GM19239 (cell line): ENCODE data around the gene MYO7A.
A peak's percentile ranks its signal among the peaks of the same experiment; 100 is the strongest.

ENCODE experiments used
- DNase-seq: peaks from one replicate; pipeline ENCODE4 v3.0.0; 2011; ENCODE audit warnings: low spot score; ENCODE audit not compliant: insufficient read length
- FAIRE-seq: peaks from 2 replicates; lab custom pipeline; 2011; peaks lifted over from hg19 to GRCh38; lab: Jason Lieb, UNC

The MYO7A gene

GRCh38 chr11:77127920-77128691 is at the start of gene MYO7A:
Gene MYO7A, plus strand, starts transcription at chr11:77128246. Its CDS starts 2,389 bp downstream, at chr11:77130635.
- no peak for FAIRE-seq

GRCh38 chr11:77079666-77080065 is 48.4 kb upstream of the MYO7A start:
- FAIRE-seq (peak; percentile 52), DNase-seq (no peak)

More at GRCh38 chr11:77127920-77128691, at the start of gene MYO7A:
- DNase-seq, result no peak

- FAIRE-seq (no peak), DNase-seq (no peak)
Measured at GRCh38 chr11:77080643-77081210, 47.3 kb upstream of the MYO7A start.

GRCh38 chr11:77081381-77081851 is 46.6 kb upstream of the MYO7A start:
- FAIRE-seq (no peak), DNase-seq (no peak)

- DNase-seq (no peak), FAIRE-seq (no peak)
Measured at GRCh38 chr11:77081976-77082836, 45.8 kb upstream of the MYO7A start.

GRCh38 chr11:77082838-77083565 is 45.0 kb upstream of the MYO7A start:
- DNase-seq, result peak; percentile 63
- FAIRE-seq, result peak; percentile 80

GRCh38 chr11:77083566-77084245 is 44.3 kb upstream of the MYO7A start:
- no peak for DNase-seq
- no peak for FAIRE-seq

- DNase-seq, result no peak
- no peak for FAIRE-seq
Measured at GRCh38 chr11:77084581-77085191, 43.4 kb upstream of the MYO7A start.

GRCh38 chr11:77085652-77086051 is 42.4 kb upstream of the MYO7A start:
- no peak for DNase-seq
- no peak for FAIRE-seq

GRCh38 chr11:77086521-77087472 is 41.2 kb upstream of the MYO7A start:
- DNase-seq, result no peak
- no peak for FAIRE-seq

- FAIRE-seq, result no peak
- DNase-seq, result no peak
Measured at GRCh38 chr11:77087723-77088225, 40.3 kb upstream of the MYO7A start.

GRCh38 chr11:77088236-77089003 is 39.6 kb upstream of the MYO7A start:
- DNase-seq, result no peak
- no peak for FAIRE-seq

GRCh38 chr11:77089004-77089545 is 39.0 kb upstream of the MYO7A start:
- no peak for DNase-seq
- FAIRE-seq, result no peak

GRCh38 chr11:77090046-77090372 is 38.0 kb upstream of the MYO7A start:
- no peak for FAIRE-seq

GRCh38 chr11:77090373-77091111 is 37.5 kb upstream of the MYO7A start:
- DNase-seq (no peak), FAIRE-seq (no peak)

More at GRCh38 chr11:77090046-77090372, 38.0 kb upstream of the MYO7A start:
- no peak for DNase-seq
